Stimulated activated CD4-positive, alpha-beta T cell treated with anti-CD3 and anti-CD28 coated beads, Interleukin-15, amount 100 ng/mL, for 24 hours (primary cell): ENCODE results near the gene RALGPS2.
"Not testable (repeated sequence)": the region's sequence is repeated elsewhere in the genome, so short reads cannot be mapped to it uniquely, and the experiment has no call there.

Experiments
- DNase-seq: peaks from one replicate; pipeline ENCODE4 v3.0.0-alpha.2; 2020

The RALGPS2 gene

GRCh38 chr1:178725466-178726086 is 532 bp downstream of the RALGPS2 start:
- DNase-seq = peak; percentile 41

- DNase-seq = peak; percentile 67
These were observed 1.1 kb downstream of the RALGPS2 start for GRCh38 chr1:178726087-178726517.

GRCh38 chr1:178726545-178726944 is 1.5 kb downstream of the RALGPS2 start:
- no peak for DNase-seq

- DNase-seq = no peak
These were observed 2.2 kb downstream of the RALGPS2 start for GRCh38 chr1:178727014-178727895.

- DNase-seq = no peak
These were observed 8.9 kb downstream of the RALGPS2 start for GRCh38 chr1:178733972-178734371.

GRCh38 chr1:178738780-178739179 is 13.7 kb downstream of the RALGPS2 start:
- no peak for DNase-seq

- no peak for DNase-seq
These were observed 14.4 kb downstream of the RALGPS2 start for GRCh38 chr1:178739285-178740045.

GRCh38 chr1:178740491-178740890 is 15.4 kb downstream of the RALGPS2 start:
- DNase-seq = no peak

- no peak for DNase-seq
These were observed 15.9 kb downstream of the RALGPS2 start for GRCh38 chr1:178740924-178741323.

- DNase-seq = no peak
These were observed 18.8 kb downstream of the RALGPS2 start for GRCh38 chr1:178743801-178744200.

GRCh38 chr1:178745260-178745659 is 20.2 kb downstream of the RALGPS2 start:
- no peak for DNase-seq

GRCh38 chr1:178746345-178746744 is 21.3 kb downstream of the RALGPS2 start:
- DNase-seq = no peak

GRCh38 chr1:178747361-178747760 is 22.3 kb downstream of the RALGPS2 start:
- not testable (repeated sequence) for DNase-seq

- no peak for DNase-seq
These were observed 24.6 kb downstream of the RALGPS2 start for GRCh38 chr1:178749581-178750166.

GRCh38 chr1:178751046-178751445 is 26.0 kb downstream of the RALGPS2 start:
- no peak for DNase-seq

GRCh38 chr1:178752891-178753290 is 27.8 kb downstream of the RALGPS2 start:
- DNase-seq = no peak

GRCh38 chr1:178754655-178755256 is 29.7 kb downstream of the RALGPS2 start:
- not testable (repeated sequence) for DNase-seq

GRCh38 chr1:178768423-178768822 is 43.4 kb downstream of the RALGPS2 start:
- DNase-seq = peak; percentile 15

GRCh38 chr1:178772952-178773351 is 47.9 kb downstream of the RALGPS2 start:
- DNase-seq = no peak

- DNase-seq = no peak
These were observed 49.2 kb downstream of the RALGPS2 start for GRCh38 chr1:178774263-178774662.

- no peak for DNase-seq
These were observed 51.5 kb downstream of the RALGPS2 start for GRCh38 chr1:178776553-178776952.

- no peak for DNase-seq
These were observed 56.7 kb downstream of the RALGPS2 start for GRCh38 chr1:178781533-178782330.
